ENCODE data around the gene MAPK11.

DNA sequence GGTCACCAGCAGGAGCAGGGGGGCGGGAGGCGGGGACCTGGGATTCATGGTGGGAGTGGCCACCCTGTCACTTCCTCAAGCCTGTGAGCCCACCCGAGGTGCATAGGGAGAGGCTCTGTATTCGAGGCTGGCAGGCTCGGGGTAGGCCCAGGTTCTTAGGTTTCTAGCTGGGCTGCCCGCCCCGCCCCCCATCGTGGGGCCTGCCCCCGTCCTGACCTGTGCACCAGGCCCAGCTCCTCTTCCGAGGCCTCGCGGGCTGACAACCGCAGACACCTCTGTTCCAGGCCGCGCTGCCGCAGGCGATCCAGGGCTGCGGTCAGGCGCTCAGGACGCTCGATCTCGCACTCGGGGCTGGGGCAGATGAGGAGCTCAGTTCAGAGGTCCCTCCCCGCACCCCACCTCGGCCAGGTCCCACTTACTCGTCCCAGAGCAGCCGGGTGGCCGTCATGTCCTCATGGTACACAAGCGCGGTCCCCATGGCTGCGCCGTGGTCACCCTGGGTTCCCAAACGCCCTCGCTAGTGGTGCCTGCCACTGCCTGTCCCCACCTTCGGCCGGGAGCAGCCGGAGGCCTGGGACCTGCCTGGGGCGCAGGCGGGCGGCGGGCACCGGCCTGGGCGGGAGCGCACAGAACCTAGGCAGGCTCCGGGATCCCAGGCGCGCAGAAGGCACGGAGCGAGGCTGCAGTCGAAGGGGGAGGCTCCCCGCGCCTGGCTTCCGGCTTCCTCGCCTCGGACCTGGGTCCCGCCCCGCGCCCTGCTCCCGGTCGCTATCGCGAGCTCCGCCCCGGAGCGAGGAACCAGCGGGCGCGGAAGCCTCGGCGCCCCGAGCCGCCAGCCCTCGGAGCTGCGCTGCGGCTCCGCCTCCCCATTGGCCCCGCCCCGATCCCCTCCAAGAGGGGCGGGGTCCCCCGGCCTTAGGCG, 19.4 kb downstream of the MAPK11 start, which contains the start of gene HDAC10:
- TF ChIP-seq, protein P1, sequence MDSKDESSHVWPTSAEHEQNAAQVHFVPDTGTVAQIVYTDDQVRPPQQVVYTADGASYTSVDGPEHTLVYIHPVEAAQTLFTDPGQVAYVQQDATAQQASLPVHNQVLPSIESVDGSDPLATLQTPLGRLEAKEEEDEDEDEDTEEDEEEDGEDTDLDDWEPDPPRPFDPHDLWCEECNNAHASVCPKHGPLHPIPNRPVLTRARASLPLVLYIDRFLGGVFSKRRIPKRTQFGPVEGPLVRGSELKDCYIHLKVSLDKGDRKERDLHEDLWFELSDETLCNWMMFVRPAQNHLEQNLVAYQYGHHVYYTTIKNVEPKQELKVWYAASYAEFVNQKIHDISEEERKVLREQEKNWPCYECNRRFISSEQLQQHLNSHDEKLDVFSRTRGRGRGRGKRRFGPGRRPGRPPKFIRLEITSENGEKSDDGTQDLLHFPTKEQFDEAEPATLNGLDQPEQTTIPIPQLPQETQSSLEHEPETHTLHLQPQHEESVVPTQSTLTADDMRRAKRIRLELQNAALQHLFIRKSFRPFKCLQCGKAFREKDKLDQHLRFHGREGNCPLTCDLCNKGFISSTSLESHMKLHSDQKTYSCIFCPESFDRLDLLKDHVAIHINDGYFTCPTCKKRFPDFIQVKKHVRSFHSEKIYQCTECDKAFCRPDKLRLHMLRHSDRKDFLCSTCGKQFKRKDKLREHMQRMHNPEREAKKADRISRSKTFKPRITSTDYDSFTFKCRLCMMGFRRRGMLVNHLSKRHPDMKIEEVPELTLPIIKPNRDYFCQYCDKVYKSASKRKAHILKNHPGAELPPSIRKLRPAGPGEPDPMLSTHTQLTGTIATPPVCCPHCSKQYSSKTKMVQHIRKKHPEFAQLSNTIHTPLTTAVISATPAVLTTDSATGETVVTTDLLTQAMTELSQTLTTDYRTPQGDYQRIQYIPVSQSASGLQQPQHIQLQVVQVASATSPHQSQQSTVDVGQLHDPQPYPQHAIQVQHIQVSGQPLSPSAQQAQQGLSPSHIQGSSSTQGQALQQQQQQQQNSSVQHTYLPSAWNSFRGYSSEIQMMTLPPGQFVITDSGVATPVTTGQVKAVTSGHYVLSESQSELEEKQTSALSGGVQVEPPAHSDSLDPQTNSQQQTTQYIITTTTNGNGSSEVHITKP (IDR thresholded peaks at IDR 0.05; ENCODE audit: partially characterized antibody) = no peak
- TF ChIP-seq, protein P2, sequence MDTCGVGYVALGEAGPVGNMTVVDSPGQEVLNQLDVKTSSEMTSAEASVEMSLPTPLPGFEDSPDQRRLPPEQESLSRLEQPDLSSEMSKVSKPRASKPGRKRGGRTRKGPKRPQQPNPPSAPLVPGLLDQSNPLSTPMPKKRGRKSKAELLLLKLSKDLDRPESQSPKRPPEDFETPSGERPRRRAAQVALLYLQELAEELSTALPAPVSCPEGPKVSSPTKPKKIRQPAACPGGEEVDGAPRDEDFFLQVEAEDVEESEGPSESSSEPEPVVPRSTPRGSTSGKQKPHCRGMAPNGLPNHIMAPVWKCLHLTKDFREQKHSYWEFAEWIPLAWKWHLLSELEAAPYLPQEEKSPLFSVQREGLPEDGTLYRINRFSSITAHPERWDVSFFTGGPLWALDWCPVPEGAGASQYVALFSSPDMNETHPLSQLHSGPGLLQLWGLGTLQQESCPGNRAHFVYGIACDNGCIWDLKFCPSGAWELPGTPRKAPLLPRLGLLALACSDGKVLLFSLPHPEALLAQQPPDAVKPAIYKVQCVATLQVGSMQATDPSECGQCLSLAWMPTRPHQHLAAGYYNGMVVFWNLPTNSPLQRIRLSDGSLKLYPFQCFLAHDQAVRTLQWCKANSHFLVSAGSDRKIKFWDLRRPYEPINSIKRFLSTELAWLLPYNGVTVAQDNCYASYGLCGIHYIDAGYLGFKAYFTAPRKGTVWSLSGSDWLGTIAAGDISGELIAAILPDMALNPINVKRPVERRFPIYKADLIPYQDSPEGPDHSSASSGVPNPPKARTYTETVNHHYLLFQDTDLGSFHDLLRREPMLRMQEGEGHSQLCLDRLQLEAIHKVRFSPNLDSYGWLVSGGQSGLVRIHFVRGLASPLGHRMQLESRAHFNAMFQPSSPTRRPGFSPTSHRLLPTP (IDR thresholded peaks at IDR 0.05; ENCODE audit: borderline replicate concordance, extremely low read depth, insufficient read length) = no peak
- TF ChIP-seq, protein P3, sequence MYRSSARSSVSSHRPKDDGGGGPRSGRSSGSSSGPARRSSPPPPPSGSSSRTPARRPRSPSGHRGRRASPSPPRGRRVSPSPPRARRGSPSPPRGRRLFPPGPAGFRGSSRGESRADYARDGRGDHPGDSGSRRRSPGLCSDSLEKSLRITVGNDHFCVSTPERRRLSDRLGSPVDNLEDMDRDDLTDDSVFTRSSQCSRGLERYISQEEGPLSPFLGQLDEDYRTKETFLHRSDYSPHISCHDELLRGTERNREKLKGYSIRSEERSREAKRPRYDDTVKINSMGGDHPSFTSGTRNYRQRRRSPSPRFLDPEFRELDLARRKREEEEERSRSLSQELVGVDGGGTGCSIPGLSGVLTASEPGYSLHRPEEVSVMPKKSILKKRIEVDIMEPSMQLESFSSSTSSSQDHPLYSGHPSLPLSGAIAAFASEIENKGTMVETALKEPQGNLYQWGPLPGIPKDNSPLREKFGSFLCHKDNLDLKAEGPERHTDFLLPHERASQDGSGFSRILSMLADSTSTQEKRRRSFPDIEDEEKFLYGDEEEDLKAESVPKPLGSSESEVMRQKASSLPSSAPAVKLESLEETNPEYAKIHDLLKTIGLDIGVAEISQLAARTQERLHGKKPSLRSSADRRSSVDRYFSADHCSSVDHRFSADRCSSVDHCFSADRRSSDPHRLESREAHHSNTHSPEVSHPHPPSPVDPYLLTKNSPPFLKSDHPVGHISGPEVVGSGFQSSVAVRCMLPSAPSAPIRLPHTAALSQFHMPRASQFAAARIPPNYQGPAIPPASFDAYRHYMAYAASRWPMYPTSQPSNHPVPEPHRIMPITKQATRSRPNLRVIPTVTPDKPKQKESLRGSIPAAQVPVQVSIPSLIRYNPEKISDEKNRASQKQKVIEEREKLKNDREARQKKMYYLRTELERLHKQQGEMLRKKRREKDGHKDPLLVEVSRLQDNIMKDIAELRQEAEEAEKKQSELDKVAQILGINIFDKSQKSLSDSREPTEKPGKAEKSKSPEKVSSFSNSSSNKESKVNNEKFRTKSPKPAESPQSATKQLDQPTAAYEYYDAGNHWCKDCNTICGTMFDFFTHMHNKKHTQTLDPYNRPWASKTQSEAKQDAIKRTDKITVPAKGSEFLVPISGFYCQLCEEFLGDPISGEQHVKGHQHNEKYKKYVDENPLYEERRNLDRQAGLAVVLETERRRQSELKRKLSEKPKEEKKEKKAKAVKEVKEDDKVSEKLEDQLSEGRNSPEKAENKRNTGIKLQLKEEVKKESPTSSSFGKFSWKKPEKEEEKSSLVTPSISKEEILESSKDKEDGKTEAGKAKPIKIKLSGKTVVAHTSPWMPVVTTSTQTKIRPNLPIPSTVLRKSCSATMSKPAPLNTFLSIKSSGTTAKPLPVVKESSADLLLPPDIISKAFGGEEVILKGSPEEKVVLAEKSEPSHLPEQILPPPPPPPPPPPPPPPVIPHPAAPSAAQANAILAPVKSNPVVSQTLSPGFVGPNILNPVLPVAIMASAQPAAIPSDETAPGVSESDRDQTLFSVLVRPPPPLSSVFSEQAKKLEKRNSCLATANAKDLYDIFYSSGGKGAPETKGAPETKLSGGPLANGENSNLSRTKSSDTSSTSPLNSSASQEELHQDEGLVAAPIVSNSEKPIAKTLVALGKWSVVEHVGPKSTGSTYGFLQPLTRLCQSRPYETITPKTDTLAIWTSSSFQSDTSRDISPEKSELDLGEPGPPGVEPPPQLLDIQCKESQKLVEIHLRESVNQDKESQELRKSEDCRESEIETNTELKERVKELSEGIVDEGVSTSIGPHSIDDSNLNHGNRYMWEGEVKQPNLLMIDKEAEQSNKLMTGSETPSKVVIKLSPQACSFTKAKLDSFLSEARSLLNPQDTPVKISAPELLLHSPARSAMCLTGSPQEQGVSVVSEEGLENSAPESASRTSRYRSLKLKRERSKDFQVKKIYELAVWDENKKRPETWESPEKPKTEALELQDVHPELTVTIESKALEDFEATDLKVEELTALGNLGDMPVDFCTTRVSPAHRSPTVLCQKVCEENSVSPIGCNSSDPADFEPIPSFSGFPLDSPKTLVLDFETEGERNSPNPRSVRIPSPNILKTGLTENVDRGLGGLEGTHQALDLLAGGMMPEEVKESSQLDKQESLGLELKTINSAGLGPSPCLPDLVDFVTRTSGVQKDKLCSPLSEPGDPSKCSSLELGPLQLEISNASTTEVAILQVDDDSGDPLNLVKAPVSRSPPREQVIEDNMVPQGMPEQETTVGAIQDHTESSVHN (IDR thresholded peaks at IDR 0.05; ENCODE audit: borderline replicate concordance in 1 of 2, low read depth in 1 of 2) = no peak

All from K562 (cell line).